CD4-positive, CD25-positive, alpha-beta regulatory T cell (primary cell): ENCODE results near the gene FUZ. TPM values are rescaled to one million over a fixed set of nuclear protein-coding genes. Genes with fewer than 3 reads are reported as not detected.

ENCODE experiments used
- ATAC-seq, 2 donors: fragments of 150-1000 bp; cut with Tn5 transposase; one replicate each; pipeline ENCODE4 v1.10.0; 2021; ENCODE audit warnings: low read depth in 2 of 2, moderate number of reproducible peaks in 2 of 2, moderate library complexity in 1 of 2
- DNase-seq, 3 donors: peaks; one replicate each; pipeline versions ENCODE4 v3.0.0 to v3.0.0-alpha.2; 2012 to 2022; ENCODE audit warnings: mixed read lengths in 1 of 3
- H3K27ac ChIP-seq: one replicate; pipeline ENCODE4 v1.7.0; 2013; ENCODE audit warnings: mild to moderate bottlenecking, low read length; ENCODE audit not compliant: insufficient read depth, poor library complexity, severe bottlenecking
- H3K27me3 ChIP-seq: one replicate; pipeline ENCODE4 v1.7.0; 2013; ENCODE audit warnings: low read length; ENCODE audit not compliant: control insufficient read depth, insufficient read depth
- H3K36me3 ChIP-seq: one replicate; pipeline ENCODE4 v1.7.0; 2013; ENCODE audit warnings: mild to moderate bottlenecking, low read length, moderate library complexity; ENCODE audit not compliant: control insufficient read depth, insufficient read depth
- H3K4me1 ChIP-seq: 2 replicates; pipeline ENCODE4 v1.7.0; 2013; ENCODE audit warnings: mild to moderate bottlenecking, low read length; ENCODE audit not compliant: insufficient read depth, control insufficient read depth, poor library complexity, severe bottlenecking
- H3K4me3 ChIP-seq: one replicate; pipeline ENCODE4 v1.7.0; 2013; ENCODE audit warnings: low read depth, mild to moderate bottlenecking, low read length, moderate library complexity
- H3K9me3 ChIP-seq, 2 experiments: 1 replicate in 1 of 2; 2 replicates in 1 of 2; pipeline ENCODE4 v1.7.0; 2013; ENCODE audit warnings: low read length in 2 of 2, mild to moderate bottlenecking in 1 of 2, moderate library complexity in 1 of 2; ENCODE audit not compliant: control insufficient read depth in 2 of 2
- H3K27ac Mint-ChIP-seq, 3 donors: one replicate each; pipeline ENCODE4 v1.8.0; 2020 to 2022; ENCODE audit warnings: mild to moderate bottlenecking in 3 of 3, mixed read lengths in 3 of 3, moderate library complexity in 2 of 3
- H3K27me3 Mint-ChIP-seq: one replicate; pipeline ENCODE4 v1.8.0; 2022; ENCODE audit warnings: mild to moderate bottlenecking, mixed read lengths
- H3K36me3 Mint-ChIP-seq: one replicate; pipeline ENCODE4 v1.8.0; 2020; ENCODE audit warnings: mixed read lengths
- H3K4me1 Mint-ChIP-seq, 4 donors: one replicate each; pipeline ENCODE4 v1.8.0; 2020 to 2022; ENCODE audit warnings: mixed read lengths in 4 of 4, mild to moderate bottlenecking in 1 of 4
- H3K4me3 Mint-ChIP-seq, 4 donors: one replicate each; pipeline ENCODE4 v1.8.0; 2020 to 2022; ENCODE audit warnings: mild to moderate bottlenecking in 4 of 4, mixed read lengths in 4 of 4, moderate library complexity in 3 of 4
- H3K9me3 Mint-ChIP-seq, 7 donors: one replicate each; pipeline ENCODE4 v1.8.0; 2020 to 2022; ENCODE audit warnings: mixed read lengths in 7 of 7, mild to moderate bottlenecking in 3 of 7, moderate library complexity in 2 of 7
- polyA plus RNA-seq, 4 donors: library from polyadenylated mRNA; unstranded; fragments of 300-500 nt; fragmentation: Illumina TruSeq; gene quantifications; one replicate each; pipeline ENCODE4 v1.2.3, GENCODE V29; 2021
- total RNA-seq: library from RNA; stranded (reverse); gene quantifications from one replicate; pipeline ENCODE4 v1.2.3, GENCODE V29; 2022

FUZ gene
- total and polyA plus RNA-seq, 5 donors from 2014 or later = 4.0 to 15.8 (median 5.7) TPM

- no peak overlapping the region for H3K4me3 Mint-ChIP-seq
- H3K4me1 Mint-ChIP-seq = peaks cover 7 to 28% (median 21%) of the 10 kb centered on the region in 4 donors
- Histone ChIP-seq H3K9me3 (no peaks in the 10 kb centered on the region), H3K27ac (no peak overlapping the region), H3K27me3 (peaks cover 2% of the 10 kb centered on the region), H3K4me1 (peaks cover 21% of the 10 kb centered on the region), H3K36me3 (peaks cover 7% of the 10 kb centered on the region), H3K4me3 (no peak overlapping the region)
- no peaks in the 10 kb centered on the region for H3K36me3 Mint-ChIP-seq
- no peaks in the 10 kb centered on the region for H3K27me3 Mint-ChIP-seq
- no peak for DNase-seq
- no peaks in the 10 kb centered on the region for H3K9me3 Mint-ChIP-seq
- peak overlapping the region in 1 of 3 donors; percentile 42 for H3K27ac Mint-ChIP-seq
- ATAC-seq = no peak
Observed at GRCh38 chr19:49854378-49855263, 41.5 kb upstream of the FUZ start.

GRCh38 chr19:49853852-49854377 is 40.8 kb upstream of the FUZ start:
- Histone ChIP-seq H3K27ac (no peak overlapping the region), H3K36me3 (peaks cover 5% of the 10 kb centered on the region), H3K9me3 (no peaks in the 10 kb centered on the region), H3K4me3 (peak overlapping the region; percentile 13), H3K4me1 (peaks cover 21% of the 10 kb centered on the region), H3K27me3 (peaks cover 2% of the 10 kb centered on the region)
- peaks cover 0 to 2% (median 0%) of the 10 kb centered on the region in 7 donors for H3K9me3 Mint-ChIP-seq
- peaks cover 7 to 32% (median 26%) of the 10 kb centered on the region in 4 donors for H3K4me1 Mint-ChIP-seq
- peak overlapping the region in 2 of 3 donors; percentile 54 to 69 for H3K27ac Mint-ChIP-seq
- ATAC-seq = no peak
- H3K27me3 Mint-ChIP-seq = no peaks in the 10 kb centered on the region
- peak overlapping the region in 2 of 4 donors; percentile 48 to 54 for H3K4me3 Mint-ChIP-seq
- DNase-seq = no peak
- H3K36me3 Mint-ChIP-seq = no peaks in the 10 kb centered on the region

DNA sequence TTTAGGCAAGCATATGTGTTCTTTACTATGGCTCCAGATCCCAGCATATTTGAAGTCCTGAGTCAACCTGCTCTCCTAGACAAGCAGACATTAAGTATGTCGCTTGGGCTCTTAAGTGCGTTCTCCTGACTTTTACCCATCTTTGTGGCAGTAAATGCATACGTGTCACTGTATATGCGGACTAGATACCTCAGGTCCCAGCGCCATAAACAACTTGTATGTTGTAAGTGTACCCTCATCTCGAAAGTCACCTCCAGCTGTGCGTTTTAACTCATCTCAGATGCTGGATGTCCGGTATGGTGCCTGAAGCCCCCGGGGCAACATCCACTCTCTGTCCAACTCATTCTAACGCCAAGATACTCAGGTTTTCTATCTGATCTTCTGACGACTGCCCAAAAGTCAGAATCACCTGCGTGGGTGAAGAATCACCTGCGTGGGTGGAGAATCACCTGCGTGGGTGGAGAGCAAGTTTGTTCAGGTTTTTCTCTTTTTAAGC is 39.6 kb upstream of the FUZ start:
- Histone ChIP-seq H3K36me3 (peaks cover 2% of the 10 kb centered on the region), H3K4me1 (peaks cover 21% of the 10 kb centered on the region), H3K4me3 (peak overlapping the region; percentile 52), H3K9me3 (no peaks in the 10 kb centered on the region), H3K27ac (no peak overlapping the region), H3K27me3 (peaks cover 2% of the 10 kb centered on the region)
- Mint-ChIP-seq H3K4me3 (peak overlapping the region; percentile 86 to 94 (median 90)), H3K27me3 (no peaks in the 10 kb centered on the region), H3K36me3 (no peaks in the 10 kb centered on the region), H3K9me3 (peaks cover 0 to 2% (median 0%) of the 10 kb centered on the region in 7 donors), H3K27ac (peak overlapping the region; percentile 82 to 92 (median 92)), H3K4me1 (peaks cover 7 to 42% (median 35%) of the 10 kb centered on the region in 4 donors)
- ATAC-seq (no peak), DNase-seq (no peak)

- Mint-ChIP-seq H3K27ac (peak overlapping the region in 2 of 3 donors; percentile 92), H3K9me3 (peaks cover 0 to 2% (median 0%) of the 10 kb centered on the region in 7 donors), H3K4me1 (peaks cover 7 to 42% (median 36%) of the 10 kb centered on the region in 4 donors), H3K36me3 (no peaks in the 10 kb centered on the region), H3K4me3 (peak overlapping the region; percentile 86 to 94 (median 90)), H3K27me3 (no peaks in the 10 kb centered on the region)
- peak in 2 of 3 donors; percentile 27 to 35 for DNase-seq
- Histone ChIP-seq H3K27ac (peak overlapping the region; percentile 27), H3K9me3 (no peaks in the 10 kb centered on the region), H3K36me3 (no peaks in the 10 kb centered on the region), H3K27me3 (peaks cover 2% of the 10 kb centered on the region), H3K4me1 (peaks cover 21% of the 10 kb centered on the region), H3K4me3 (peak overlapping the region; percentile 52)
- no peak for ATAC-seq
Observed at GRCh38 chr19:49851456-49852259, 38.6 kb upstream of the FUZ start.

DNA sequence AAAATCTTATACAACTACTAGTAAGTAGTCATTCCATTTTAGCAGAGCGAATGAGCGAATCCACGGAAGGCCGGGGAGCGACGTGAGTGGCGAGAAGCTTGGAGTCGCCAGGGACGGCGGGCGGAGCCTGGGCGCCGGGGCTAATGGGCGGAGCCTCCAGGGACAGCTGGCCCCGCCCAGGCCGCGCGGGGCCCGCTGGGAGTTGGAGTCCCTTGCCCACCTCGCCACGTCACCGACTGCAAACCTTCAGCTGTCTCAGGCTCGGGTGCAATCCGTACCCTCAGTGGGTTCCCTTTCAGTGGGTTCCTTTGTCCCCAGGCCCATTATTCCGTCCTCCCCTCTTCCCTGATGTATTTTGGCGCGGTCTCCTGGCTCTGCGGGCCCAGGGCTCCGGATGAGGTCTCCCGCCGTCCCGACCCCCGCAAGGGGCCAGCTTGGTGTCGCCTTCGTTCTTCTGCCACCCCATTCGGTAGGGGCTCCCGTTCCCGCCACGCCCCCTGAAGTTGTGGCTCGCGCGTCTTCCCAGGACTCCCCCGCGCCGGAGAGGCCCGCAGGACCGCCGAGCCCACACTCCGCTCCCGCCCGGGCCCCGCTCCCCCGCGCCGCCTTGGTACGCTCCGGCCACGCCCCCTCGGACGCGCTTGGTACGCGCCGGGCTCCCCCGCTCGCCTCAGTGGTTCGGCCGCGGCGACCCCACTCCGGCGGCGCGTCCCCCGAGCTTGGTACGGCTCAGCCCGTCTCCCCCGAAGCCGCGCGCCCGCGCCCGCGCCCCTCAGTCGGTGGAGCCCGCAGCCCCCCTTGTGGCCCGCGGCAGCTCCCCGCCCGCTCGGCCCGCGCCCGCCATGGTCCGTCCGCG is 37.6 kb upstream of the FUZ start, which contains the start of gene PTOV1:
Gene PTOV1 (plus strand): TSS at position 673 of the 856 bp plus-strand sequence.
- peak; percentile 90 for ATAC-seq
- H3K4me1 Mint-ChIP-seq = peaks cover 7 to 42% (median 36%) of the 10 kb centered on the region in 4 donors

DNA sequence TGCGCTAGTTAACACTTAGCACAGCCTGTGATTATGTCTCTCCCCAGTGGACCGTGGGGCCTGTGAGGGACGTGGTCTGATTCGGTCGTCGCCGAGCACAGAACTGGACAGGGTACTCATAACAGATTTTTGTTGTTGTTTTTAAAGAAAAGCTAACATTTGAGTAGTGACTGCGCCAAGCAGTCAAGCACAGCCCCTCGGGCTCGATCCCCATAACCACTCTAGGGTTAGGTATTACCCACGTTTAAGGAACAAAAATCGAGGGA is 37.1 kb upstream of the FUZ start:
- peaks cover 7 to 40% (median 36%) of the 10 kb centered on the region in 4 donors for H3K4me1 Mint-ChIP-seq
- H3K27ac Mint-ChIP-seq = peak overlapping the region in 2 of 3 donors; percentile 96 to 98
- H3K4me3 Mint-ChIP-seq = peak overlapping the region; percentile 88 to 96 (median 94)
- H3K36me3 ChIP-seq = no peaks in the 10 kb centered on the region
- peaks cover 21% of the 10 kb centered on the region for H3K4me1 ChIP-seq
- H3K27me3 ChIP-seq = peaks cover 2% of the 10 kb centered on the region
- no peak for DNase-seq
- peak overlapping the region; percentile 94 for H3K27ac ChIP-seq
- no peaks in the 10 kb centered on the region for H3K27me3 Mint-ChIP-seq
- no peaks in the 10 kb centered on the region for H3K9me3 ChIP-seq
- ATAC-seq = no peak
- peak overlapping the region; percentile 72 for H3K4me3 ChIP-seq
- peaks cover 0 to 2% (median 0%) of the 10 kb centered on the region in 7 donors for H3K9me3 Mint-ChIP-seq
- no peaks in the 10 kb centered on the region for H3K36me3 Mint-ChIP-seq

More for the DNA sequence above, 37.6 kb upstream of the FUZ start, which contains the start of gene PTOV1:
- Histone ChIP-seq H3K9me3 (no peaks in the 10 kb centered on the region), H3K4me1 (peaks cover 21% of the 10 kb centered on the region), H3K4me3 (peak within 1 kb of the TSS; percentile 72), H3K36me3 (no peaks in the 10 kb centered on the region), H3K27ac (peak within 1 kb of the TSS; percentile 94), H3K27me3 (peaks cover 2% of the 10 kb centered on the region)
- Mint-ChIP-seq H3K27me3 (no peaks in the 10 kb centered on the region), H3K9me3 (peaks cover 0 to 2% (median 0%) of the 10 kb centered on the region in 7 donors), H3K36me3 (no peaks in the 10 kb centered on the region), H3K4me3 (peak within 1 kb of the TSS; percentile 93 to 96 (median 94)), H3K27ac (peak within 1 kb of the TSS; percentile 92 to 98 (median 96))
- DNase-seq = peak; percentile 82 to 92 (median 87)
